Thoracic aorta (tissue), 2 donors: ENCODE results near the gene MYD88. TPM values are rescaled to one million over a fixed set of nuclear protein-coding genes. Genes with fewer than 3 reads are reported as not detected.

Source experiments
- ATAC-seq: fragments of 150-250 bp; one replicate; pipeline ENCODE4 v1.8.0; 2017; ENCODE audit warnings: low read depth; ENCODE audit not compliant: insufficient number of reproducible peaks, low FRiP score
- DNase-seq: peaks from one replicate; pipeline ENCODE4 v3.0.0-alpha.2; 2020; ENCODE audit warnings: low spot score
- H3K27ac ChIP-seq, 2 donors: fragments of 200-600 bp; sonication (generic); 1 replicate in 1 of 2; 2 replicates in 1 of 2; pipeline ENCODE4 v1.5.1; 2016; ENCODE audit warnings: mild to moderate bottlenecking in 2 of 2, moderate library complexity in 2 of 2
- H3K27me3 ChIP-seq: fragments of 200-600 bp; sonication (generic); replicated peaks from 2 replicates; pipeline ENCODE4 v1.6.0; 2016; ENCODE audit warnings: mild to moderate bottlenecking; ENCODE audit not compliant: insufficient read depth
- H3K36me3 ChIP-seq: fragments of 200-600 bp; sonication (generic); one replicate; pipeline ENCODE4 v1.5.1; 2016
- H3K4me1 ChIP-seq, 2 donors: fragments of 200-600 bp; sonication (generic); 1 replicate in 1 of 2; 2 replicates in 1 of 2; pipeline versions ENCODE4 v1.5.1 to v1.6.0; 2016; ENCODE audit warnings: low read depth in 2 of 2, mild to moderate bottlenecking in 1 of 2; ENCODE audit not compliant: control insufficient read depth in 1 of 2
- H3K4me3 ChIP-seq: fragments of 200-600 bp; sonication (generic); 2 replicates; pipeline ENCODE4 v1.5.1; 2016; ENCODE audit warnings: mild to moderate bottlenecking
- H3K9me3 ChIP-seq: fragments of 200-600 bp; sonication (generic); 2 replicates; pipeline ENCODE4 v1.5.1; 2016
- CTCF ChIP-seq: fragments of 200-600 bp; sonication (generic); IDR thresholded peaks from one replicate; pipeline ENCODE4 v1.5.1; 2019; ENCODE audit warnings: antibody characterized with exemption
- total RNA-seq, 2 donors: library from RNA; depleted of rRNA; stranded (reverse); fragments of >200 nt; gene quantifications; one replicate each; pipeline versions ENCODE4 v1.1.0 to v1.2.3, GENCODE V29; 2016

MYD88 gene
- total RNA-seq, 2 donors from 2014 or later, result 27.8 to 49.7 TPM

- Histone ChIP-seq H3K36me3 (no peaks in the 10 kb centered on the region), H3K4me3 (peak overlapping the region; percentile 85), H3K9me3 (no peaks in the 10 kb centered on the region), H3K27me3 (no peaks in the 10 kb centered on the region), H3K4me1 (peaks cover 14 to 27% of the 10 kb centered on the region in 2 donors), H3K27ac (peak overlapping the region; percentile 82 to 83)
- no peak for TF ChIP-seq CTCF
- DNase-seq (no peak), ATAC-seq (no peak)
These were observed 25.6 kb downstream of the MYD88 start for GRCh38 chr3:38163841-38164642.

GRCh38 chr3:38164643-38164951, 26.1 kb downstream of the MYD88 start:
- Histone ChIP-seq H3K36me3 (no peaks in the 10 kb centered on the region), H3K27me3 (no peaks in the 10 kb centered on the region), H3K9me3 (no peaks in the 10 kb centered on the region), H3K4me3 (peak overlapping the region; percentile 85), H3K4me1 (peaks cover 17 to 31% of the 10 kb centered on the region in 2 donors), H3K27ac (peak overlapping the region; percentile 82 to 83)
- no peak for ATAC-seq
- no peak for DNase-seq
- TF ChIP-seq CTCF, result no peak

- Histone ChIP-seq H3K27me3 (no peaks in the 10 kb centered on the region), H3K9me3 (no peaks in the 10 kb centered on the region), H3K36me3 (no peaks in the 10 kb centered on the region), H3K27ac (peak within 1 kb of the TSS; percentile 82 to 93), H3K4me3 (peak within 1 kb of the TSS; percentile 85), H3K4me1 (peaks cover 17 to 32% of the 10 kb centered on the region in 2 donors)
- ATAC-seq (peak; percentile 98), DNase-seq (peak; percentile 97)
- TF ChIP-seq CTCF, result no peak
These were observed 26.7 kb downstream of the MYD88 start, which contains the start of gene OXSR1 for GRCh38 chr3:38164952-38165721. OXSR1 (plus strand) TSS chr3:38165537; CDS start chr3:38165877, 340 bp downstream.

GRCh38 chr3:38165722-38166387, 27.4 kb downstream of the MYD88 start:
- no peaks in the 10 kb centered on the region for H3K27me3 ChIP-seq
- DNase-seq (no peak), ATAC-seq (no peak)
- peak overlapping the region; percentile 82 to 93 for H3K27ac ChIP-seq
- peaks cover 17 to 32% of the 10 kb centered on the region in 2 donors for H3K4me1 ChIP-seq
- H3K36me3 ChIP-seq, result no peaks in the 10 kb centered on the region
- no peak for TF ChIP-seq CTCF
- peak overlapping the region; percentile 85 for H3K4me3 ChIP-seq
- H3K9me3 ChIP-seq, result no peaks in the 10 kb centered on the region

GRCh38 chr3:38167591-38167990, 29.1 kb downstream of the MYD88 start:
- Histone ChIP-seq H3K27me3 (no peaks in the 10 kb centered on the region), H3K4me3 (no peak overlapping the region), H3K36me3 (no peaks in the 10 kb centered on the region), H3K4me1 (peaks cover 17 to 32% of the 10 kb centered on the region in 2 donors), H3K9me3 (no peaks in the 10 kb centered on the region), H3K27ac (peak overlapping the region in 1 of 2 donors; percentile 31)
- TF ChIP-seq CTCF, result no peak
- DNase-seq, result no peak
- no peak for ATAC-seq
